ENCODE measurements around the gene PIKFYVE.
"Not testable (repeated sequence)": the region's sequence is repeated elsewhere in the genome, so short reads cannot be mapped to it uniquely, and the experiment has no call there.

Gene PIKFYVE

GRCh38 chr2:208265801-208266552 is at the start of gene PIKFYVE:
PIKFYVE (plus strand) TSS chr2:208266255; CDS start chr2:208271520, 5,265 bp downstream.
- peak; percentile 94 for DNase-seq

GRCh38 chr2:208221873-208222272 is 44.2 kb upstream of the PIKFYVE start:
- not testable (repeated sequence) for DNase-seq

- DNase-seq, result no peak
Measured at GRCh38 chr2:208222351-208222750, 43.7 kb upstream of the PIKFYVE start.

- no peak for DNase-seq
Measured at GRCh38 chr2:208224802-208225201, 41.3 kb upstream of the PIKFYVE start.

- no peak for DNase-seq
Measured at GRCh38 chr2:208227581-208228232, 38.3 kb upstream of the PIKFYVE start.

GRCh38 chr2:208228476-208228875 is 37.6 kb upstream of the PIKFYVE start:
- no peak for DNase-seq

- no peak for DNase-seq
Measured at GRCh38 chr2:208234786-208235185, 31.3 kb upstream of the PIKFYVE start.

- DNase-seq, result no peak
Measured at GRCh38 chr2:208235860-208236259, 30.2 kb upstream of the PIKFYVE start.

GRCh38 chr2:208239770-208240493 is 26.1 kb upstream of the PIKFYVE start:
- DNase-seq, result no peak

GRCh38 chr2:208240619-208241209 is 25.3 kb upstream of the PIKFYVE start:
- no peak for DNase-seq

GRCh38 chr2:208244422-208244821 is 21.6 kb upstream of the PIKFYVE start:
- DNase-seq, result no peak

- DNase-seq, result no peak
Measured at GRCh38 chr2:208245746-208246145, 20.3 kb upstream of the PIKFYVE start.

- no peak for DNase-seq
Measured at GRCh38 chr2:208248601-208249000, 17.5 kb upstream of the PIKFYVE start.

GRCh38 chr2:208249296-208249695 is 16.8 kb upstream of the PIKFYVE start:
- no peak for DNase-seq

GRCh38 chr2:208250388-208250787 is 15.7 kb upstream of the PIKFYVE start:
- DNase-seq, result no peak

- DNase-seq, result no peak
Measured at GRCh38 chr2:208251098-208251497, 15.0 kb upstream of the PIKFYVE start.

GRCh38 chr2:208252716-208253492 is 13.2 kb upstream of the PIKFYVE start:
- DNase-seq, result no peak

- DNase-seq, result no peak
Measured at GRCh38 chr2:208253600-208254117, 12.4 kb upstream of the PIKFYVE start.

- DNase-seq, result peak; percentile 37
Measured at GRCh38 chr2:208254118-208254870, 11.8 kb upstream of the PIKFYVE start.

GRCh38 chr2:208254871-208255556 is 11.0 kb upstream of the PIKFYVE start, which contains the start of gene IDH1:
IDH1 (minus strand) TSS chr2:208255071; CDS start chr2:208251551, 3,520 bp downstream.
- peak; percentile 93 for DNase-seq

Data from amniotic stem cell (primary cell).